HG02885 (cell line): ENCODE results near the gene F7.

Source experiments
- ATAC-seq: cut with Tn5 transposase; IDR thresholded peaks from one replicate; pipeline ENCODE4 v1.9.1; 2021; ENCODE audit warnings: mild to moderate bottlenecking; ENCODE audit not compliant: unreplicated experiment, poor library complexity

F7 gene

GRCh38 chr13:113084094-113084942 is 21.3 kb upstream of the F7 start:
- ATAC-seq, result no peak

GRCh38 chr13:113084943-113085540 is 20.5 kb upstream of the F7 start:
- no peak for ATAC-seq

- no peak for ATAC-seq
Observed at GRCh38 chr13:113086031-113086750, 19.4 kb upstream of the F7 start.

GRCh38 chr13:113086991-113087922 is 18.3 kb upstream of the F7 start:
- no peak for ATAC-seq

- ATAC-seq, result no peak
Observed at GRCh38 chr13:113087923-113088690, 17.5 kb upstream of the F7 start.

GRCh38 chr13:113088691-113089020 is 16.9 kb upstream of the F7 start:
- ATAC-seq, result no peak

GRCh38 chr13:113089693-113090414 is 15.7 kb upstream of the F7 start:
- ATAC-seq, result no peak

GRCh38 chr13:113090415-113090770 is 15.2 kb upstream of the F7 start:
- ATAC-seq, result no peak

GRCh38 chr13:113090806-113091205 is 14.8 kb upstream of the F7 start:
- no peak for ATAC-seq

- ATAC-seq, result no peak
Observed at GRCh38 chr13:113091211-113091771, 14.3 kb upstream of the F7 start.

GRCh38 chr13:113091891-113092775 is 13.5 kb upstream of the F7 start:
- no peak for ATAC-seq

GRCh38 chr13:113092776-113093579 is 12.6 kb upstream of the F7 start:
- no peak for ATAC-seq

GRCh38 chr13:113093580-113094409 is 11.8 kb upstream of the F7 start:
- no peak for ATAC-seq

- ATAC-seq, result no peak
Observed at GRCh38 chr13:113094410-113094800, 11.2 kb upstream of the F7 start.

GRCh38 chr13:113095146-113096051 is 10.2 kb upstream of the F7 start:
- ATAC-seq, result no peak
